ENCODE results near the gene PCDHB8.

- TF ChIP-seq MYC (IDR thresholded peaks at IDR 0.05; ENCODE audit: borderline replicate concordance, low read length): no peak
- TF ChIP-seq EP300 (IDR thresholded peaks at IDR 0.05): no peak
- no peak for TF ChIP-seq MAFK (IDR thresholded peaks at IDR 0.05; ENCODE audit: partially characterized antibody)
- no peak for TF ChIP-seq JUNB (IDR thresholded peaks at IDR 0.05)
- no peak for TF ChIP-seq HOXA7 (CRISPR knock-in tag; IDR thresholded peaks at IDR 0.05)
- no peak; the same call in 2 of the 3 replicates for TF ChIP-seq CTCF (IDR thresholded peaks at IDR 0.05)
- TF ChIP-seq JUN (IDR thresholded peaks at IDR 0.05): no peak
- TF ChIP-seq GATA3 (IDR thresholded peaks at IDR 0.05; ENCODE audit: borderline replicate concordance): no peak
- TF ChIP-seq EHMT2 (IDR thresholded peaks at IDR 0.05; ENCODE audit: low read depth): no peak
- TF ChIP-seq, protein P1, sequence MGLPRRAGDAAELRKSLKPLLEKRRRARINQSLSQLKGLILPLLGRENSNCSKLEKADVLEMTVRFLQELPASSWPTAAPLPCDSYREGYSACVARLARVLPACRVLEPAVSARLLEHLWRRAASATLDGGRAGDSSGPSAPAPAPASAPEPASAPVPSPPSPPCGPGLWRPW (IDR thresholded peaks at IDR 0.05): no peak
- TF ChIP-seq RARB (CRISPR knock-in tag; IDR thresholded peaks at IDR 0.05): no peak
- TF ChIP-seq PHF8 (IDR thresholded peaks at IDR 0.05; ENCODE audit: borderline replicate concordance, low read depth): no peak
Observed at GRCh38 chr5:141192110-141192725, 14.6 kb downstream of the PCDHB8 start, which contains the start of gene PCDHB10.

Measured in A549 (cell line).